PC-3 (cell line): ENCODE data around the gene ITSN1.

Source experiments
- CTCF ChIP-seq: fragments of 300-600 bp; sonication (generic); conservative IDR thresholded peaks from 2 replicates; pipeline ENCODE4 v1.5.1; 2017; ENCODE audit warnings: antibody characterized with exemption, low read depth, mild to moderate bottlenecking, low read length
- EZH2 ChIP-seq: fragments of 300-600 bp; sonication (generic); IDR thresholded peaks from one replicate; pipeline ENCODE4 v1.6.1; 2017; ENCODE audit warnings: antibody characterized with exemption, mild to moderate bottlenecking, low read length; ENCODE audit not compliant: unreplicated experiment
- EZH2phosphoT487 ChIP-seq: fragments of 300-600 bp; sonication (generic); IDR thresholded peaks from 2 replicates; pipeline ENCODE4 v1.6.1; 2018; ENCODE audit warnings: mild to moderate bottlenecking, antibody characterized with exemption, low read length, borderline replicate concordance

GRCh38 chr21:33872881-33873515, 230.7 kb downstream of the ITSN1 start:
- TF ChIP-seq CTCF: no peak
- TF ChIP-seq EZH2: no peak
- TF ChIP-seq EZH2phosphoT487: no peak
